ENCODE measurements around the gene SKIC2. TPM values are rescaled to one million over a fixed set of nuclear protein-coding genes. Genes with fewer than 3 reads are reported as not detected.

SKIC2 gene
- total and polyA plus RNA-seq, 2 donors (not counting 3 experiments of a cell fraction or from before 2014, with no cell fraction given) = 52.8 to 76.7 TPM

DNA sequence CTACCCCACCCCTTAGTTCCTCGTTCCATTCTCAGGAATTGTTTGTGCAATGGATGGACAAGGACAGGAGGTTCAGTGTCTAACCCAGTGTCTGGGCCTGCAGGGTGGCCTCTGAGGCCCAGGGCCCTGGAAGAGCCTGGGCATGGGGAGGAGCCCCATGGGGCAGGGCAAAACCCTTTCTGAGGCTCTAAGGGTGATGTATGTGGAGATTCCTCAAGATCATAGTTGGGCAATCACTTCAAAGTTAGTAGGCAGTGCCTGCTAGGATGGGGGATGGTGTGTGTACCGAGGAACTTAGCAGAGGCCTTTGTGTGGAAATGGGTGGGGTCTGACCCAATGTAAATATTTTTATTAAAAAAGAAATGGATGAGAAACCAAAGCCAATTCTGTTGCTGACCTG is 38.2 kb upstream of the SKIC2 start:
- Histone ChIP-seq H3K4me3 (replicated peaks in 1 of 3; ENCODE audit: insufficient read depth in 1 of 3, low read depth in 1 of 3, low read length in 3 of 3) (no peak overlapping the region), H3K36me3 (ENCODE audit: control insufficient read depth in 2 of 2, extremely low read depth in 1 of 2, insufficient read depth in 2 of 2, low read length in 2 of 2) (no peaks in the 10 kb centered on the region), H3K79me2 (ENCODE audit: control insufficient read depth, insufficient read depth, low read length) (no peaks in the 10 kb centered on the region), H2AFZ (ENCODE audit: low read depth, low read length) (no peak overlapping the region), H3K27me3 (ENCODE audit: control insufficient read depth in 2 of 2, insufficient read depth in 2 of 2, low read length in 2 of 2) (no peaks in the 10 kb centered on the region), H3K9ac (replicated peaks; ENCODE audit: extremely low read depth, insufficient read depth, low read length) (no peak overlapping the region), H4K20me1 (replicated peaks; ENCODE audit: control insufficient read depth, extremely low read depth, insufficient read depth, low read length) (no peaks in the 10 kb centered on the region), H3K27ac (ENCODE audit: insufficient read depth, low read depth, low read length) (no peak overlapping the region), H3K9me1 (replicated peaks; ENCODE audit: control insufficient read depth, extremely low read depth, insufficient read depth, low read length) (no peaks in the 10 kb centered on the region), H3K9me3 (replicated peaks; ENCODE audit: control insufficient read depth, insufficient read depth, low read length) (no peaks in the 10 kb centered on the region), H3K4me1 (ENCODE audit: control insufficient read depth, extremely low read depth, insufficient read depth, low read length) (no peaks in the 10 kb centered on the region), H3K4me2 (ENCODE audit: insufficient read depth, low read length) (no peak overlapping the region)
- POLR2A ChIA-PET = no interaction called here
- CTCF ChIA-PET = interaction anchor here (0.9 to 1.2 kb wide), 2 partner anchors 20 to 32 kb away, joined by 3 to 5 read pairs; no protein-coding TSS in a partner anchor
- DNase-seq (ENCODE audit: low read depth, low spot score) = no peak
- no peak for FAIRE-seq
- BruUV-seq (replicated peaks) = no TSS peak
- no peak for TF ChIP-seq EZH2 (IDR thresholded peaks at IDR 0.05; ENCODE audit: borderline replicate concordance, low read depth, low read length, severe bottlenecking)
- TF ChIP-seq POLR2A (IDR thresholded peaks at IDR 0.05; ENCODE audit: low read depth, low read length) = no peak
- no peak for TF ChIP-seq JUN (IDR thresholded peaks at IDR 0.05; ENCODE audit: borderline replicate concordance, insufficient read depth, insufficient read length, low read depth)
- TF ChIP-seq POLR2AphosphoS5 (IDR thresholded peaks at IDR 0.05; ENCODE audit: insufficient read depth, low read depth, low read length) = no peak
- no peak for TF ChIP-seq MAX (IDR thresholded peaks at IDR 0.05; ENCODE audit: insufficient read depth, insufficient read length)
- TF ChIP-seq, protein P1, sequence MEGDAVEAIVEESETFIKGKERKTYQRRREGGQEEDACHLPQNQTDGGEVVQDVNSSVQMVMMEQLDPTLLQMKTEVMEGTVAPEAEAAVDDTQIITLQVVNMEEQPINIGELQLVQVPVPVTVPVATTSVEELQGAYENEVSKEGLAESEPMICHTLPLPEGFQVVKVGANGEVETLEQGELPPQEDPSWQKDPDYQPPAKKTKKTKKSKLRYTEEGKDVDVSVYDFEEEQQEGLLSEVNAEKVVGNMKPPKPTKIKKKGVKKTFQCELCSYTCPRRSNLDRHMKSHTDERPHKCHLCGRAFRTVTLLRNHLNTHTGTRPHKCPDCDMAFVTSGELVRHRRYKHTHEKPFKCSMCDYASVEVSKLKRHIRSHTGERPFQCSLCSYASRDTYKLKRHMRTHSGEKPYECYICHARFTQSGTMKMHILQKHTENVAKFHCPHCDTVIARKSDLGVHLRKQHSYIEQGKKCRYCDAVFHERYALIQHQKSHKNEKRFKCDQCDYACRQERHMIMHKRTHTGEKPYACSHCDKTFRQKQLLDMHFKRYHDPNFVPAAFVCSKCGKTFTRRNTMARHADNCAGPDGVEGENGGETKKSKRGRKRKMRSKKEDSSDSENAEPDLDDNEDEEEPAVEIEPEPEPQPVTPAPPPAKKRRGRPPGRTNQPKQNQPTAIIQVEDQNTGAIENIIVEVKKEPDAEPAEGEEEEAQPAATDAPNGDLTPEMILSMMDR (IDR thresholded peaks at IDR 0.05; ENCODE audit: extremely low read depth in 1 of 2, insufficient read depth in 1 of 2, low read depth in 1 of 2, low read length in 2 of 2) = no peak
- no peak for TF ChIP-seq MYC (IDR thresholded peaks at IDR 0.05; ENCODE audit: low read depth, low read length)
- no peak for TF ChIP-seq FOS (IDR thresholded peaks at IDR 0.05; ENCODE audit: borderline replicate concordance, insufficient read depth, low read length)
- TF ChIP-seq GATA2 (IDR thresholded peaks at IDR 0.05; ENCODE audit: insufficient read depth, insufficient read length, low read depth, low read length) = no peak
- dilution Hi-C loops (cut with MboI; ENCODE audit: extremely low pct_ligation_motif_present, low sequenced_read_pairs) (no loop called here), intact Hi-C loops (cut with micrococcal nuclease) (no loop called here)
